ENCODE data around the gene ADAMTS6. TPM values are rescaled to one million over a fixed set of nuclear protein-coding genes. Genes with fewer than 3 reads are reported as not detected.
A peak's percentile ranks its signal among the peaks of the same experiment; 100 is the strongest.

The ADAMTS6 gene
- total RNA-seq, 6 donors from 2014 or later: 2.2 to 19.4 (median 6.5) TPM

DNA sequence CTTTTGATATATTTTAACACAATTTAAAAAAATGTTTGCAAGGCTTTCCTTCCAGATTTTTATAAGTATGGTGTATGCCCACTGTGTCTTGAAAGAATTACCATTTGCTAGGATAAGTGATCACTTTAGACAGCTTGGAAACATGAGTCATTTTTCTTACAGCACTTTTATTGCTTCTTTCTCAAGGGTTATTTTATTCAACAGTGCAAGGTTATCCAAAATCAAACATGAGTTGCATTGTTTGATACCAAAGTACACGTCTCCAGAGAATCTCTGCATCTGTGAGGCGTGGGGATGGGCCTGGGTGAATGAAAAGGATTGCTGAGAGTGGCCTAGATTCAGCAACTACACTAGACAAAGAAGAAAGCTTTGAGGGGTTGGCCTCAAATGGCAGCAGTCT, 329.6 kb downstream of the ADAMTS6 start:
- DNase-seq (no peak), ATAC-seq (ENCODE audit: low FRiP score in 2 of 2) (peak in 1 of 2 donors; percentile 36)
- no peaks in the 10 kb centered on the region for H3K9me3 ChIP-seq
- H3K4me3 ChIP-seq: no peak overlapping the region
- 80 to 91% methylated on average over 2 of the region's 2 CpGs for WGBS, 2 donors
- TF ChIP-seq CTCF (IDR thresholded peaks at IDR 0.05) (no peak), EP300 (IDR thresholded peaks at IDR 0.05) (no peak), POLR2AphosphoS5 (IDR thresholded peaks at IDR 0.05) (no peak), POLR2A (IDR thresholded peaks at IDR 0.05) (no peak)
- no peak overlapping the region for H3K27ac ChIP-seq
- no peaks in the 10 kb centered on the region for H3K27me3 ChIP-seq
- H3K36me3 ChIP-seq: no peaks in the 10 kb centered on the region
- no peaks in the 10 kb centered on the region for H3K4me1 ChIP-seq

- 74 to 77% methylated on average over 5 of the region's 5 CpGs for WGBS, 2 donors
- Histone ChIP-seq H3K4me3 (no peak overlapping the region), H3K27ac (no peak overlapping the region), H3K9me3 (no peaks in the 10 kb centered on the region), H3K4me1 (no peaks in the 10 kb centered on the region), H3K27me3 (no peaks in the 10 kb centered on the region), H3K36me3 (no peaks in the 10 kb centered on the region)
- DNase-seq: no peak
- no peak for TF ChIP-seq POLR2AphosphoS5 (IDR thresholded peaks at IDR 0.05)
- no peak for TF ChIP-seq EP300 (IDR thresholded peaks at IDR 0.05)
- no peak for TF ChIP-seq POLR2A (IDR thresholded peaks at IDR 0.05)
- TF ChIP-seq CTCF (IDR thresholded peaks at IDR 0.05): no peak
- ATAC-seq (ENCODE audit: low FRiP score in 2 of 2): peak in 1 of 2 donors; percentile 54
Measured at GRCh38 chr5:65151614-65152013, 330.1 kb downstream of the ADAMTS6 start.

DNA sequence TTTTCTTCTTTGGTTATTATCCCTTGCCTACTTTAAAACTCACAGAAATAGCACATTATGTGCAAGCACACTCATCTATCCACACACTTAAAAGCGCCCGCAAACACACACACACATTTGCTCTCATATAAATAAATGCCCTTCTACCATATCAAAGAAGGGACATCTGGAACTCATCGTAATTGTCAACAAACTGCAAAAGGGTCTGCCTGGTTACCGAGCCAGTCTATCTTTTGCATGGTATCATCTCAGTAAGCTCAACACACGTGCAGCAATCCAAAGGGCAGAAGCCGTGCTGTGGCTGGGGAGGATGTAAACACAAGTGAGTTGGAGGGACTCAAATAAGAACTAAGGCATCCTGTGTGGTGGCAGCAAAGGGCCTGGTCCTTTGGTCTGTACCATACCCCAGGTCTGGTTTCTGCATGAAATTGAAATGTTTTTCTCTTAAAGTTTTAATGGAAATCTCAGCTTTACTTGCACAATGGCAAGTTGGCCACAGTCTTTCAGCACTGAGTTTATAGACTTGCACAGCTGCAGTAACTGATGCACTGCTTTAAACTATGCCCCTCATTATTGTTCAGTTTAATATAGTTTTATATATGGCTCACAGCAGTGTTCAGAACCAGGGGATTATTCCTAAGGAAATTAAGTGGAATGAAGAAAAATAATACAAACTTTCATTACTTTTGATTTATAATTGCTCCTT, 331.0 kb downstream of the ADAMTS6 start:
- H3K9me3 ChIP-seq: no peaks in the 10 kb centered on the region
- no peak for DNase-seq

GRCh38 chr5:65149827-65150226, 331.9 kb downstream of the ADAMTS6 start:
- no peaks in the 10 kb centered on the region for H3K4me1 ChIP-seq
- DNase-seq (no peak), ATAC-seq (ENCODE audit: low FRiP score in 2 of 2) (no peak)
- H3K27me3 ChIP-seq: no peaks in the 10 kb centered on the region
- 88 to 89% methylated on average over 2 of the region's 2 CpGs for WGBS, 2 donors
- H3K4me3 ChIP-seq: no peak overlapping the region
- TF ChIP-seq CTCF (IDR thresholded peaks at IDR 0.05) (no peak), EP300 (IDR thresholded peaks at IDR 0.05) (no peak), POLR2A (IDR thresholded peaks at IDR 0.05) (no peak), POLR2AphosphoS5 (IDR thresholded peaks at IDR 0.05) (no peak)
- no peaks in the 10 kb centered on the region for H3K36me3 ChIP-seq
- H3K9me3 ChIP-seq: no peaks in the 10 kb centered on the region
- no peak overlapping the region for H3K27ac ChIP-seq

More for the DNA sequence above, 331.0 kb downstream of the ADAMTS6 start:
- no peak for ATAC-seq (ENCODE audit: low FRiP score in 2 of 2)
- H3K27me3 ChIP-seq: no peaks in the 10 kb centered on the region
- no peaks in the 10 kb centered on the region for H3K36me3 ChIP-seq
- 85 to 86% methylated on average over 6 of the region's 6 CpGs for WGBS, 2 donors
- no peaks in the 10 kb centered on the region for H3K4me1 ChIP-seq
- H3K4me3 ChIP-seq: no peak overlapping the region
- TF ChIP-seq CTCF (IDR thresholded peaks at IDR 0.05) (no peak), POLR2A (IDR thresholded peaks at IDR 0.05) (no peak), POLR2AphosphoS5 (IDR thresholded peaks at IDR 0.05) (no peak), EP300 (IDR thresholded peaks at IDR 0.05) (no peak)
- H3K27ac ChIP-seq: no peak overlapping the region

All from upper lobe of left lung (tissue), 6 donors.